ENCODE measurements around the gene AHNAK.

GRCh38 chr11:62449451-62449851, 97.2 kb downstream of the AHNAK start:
- TF ChIP-seq, protein P1, sequence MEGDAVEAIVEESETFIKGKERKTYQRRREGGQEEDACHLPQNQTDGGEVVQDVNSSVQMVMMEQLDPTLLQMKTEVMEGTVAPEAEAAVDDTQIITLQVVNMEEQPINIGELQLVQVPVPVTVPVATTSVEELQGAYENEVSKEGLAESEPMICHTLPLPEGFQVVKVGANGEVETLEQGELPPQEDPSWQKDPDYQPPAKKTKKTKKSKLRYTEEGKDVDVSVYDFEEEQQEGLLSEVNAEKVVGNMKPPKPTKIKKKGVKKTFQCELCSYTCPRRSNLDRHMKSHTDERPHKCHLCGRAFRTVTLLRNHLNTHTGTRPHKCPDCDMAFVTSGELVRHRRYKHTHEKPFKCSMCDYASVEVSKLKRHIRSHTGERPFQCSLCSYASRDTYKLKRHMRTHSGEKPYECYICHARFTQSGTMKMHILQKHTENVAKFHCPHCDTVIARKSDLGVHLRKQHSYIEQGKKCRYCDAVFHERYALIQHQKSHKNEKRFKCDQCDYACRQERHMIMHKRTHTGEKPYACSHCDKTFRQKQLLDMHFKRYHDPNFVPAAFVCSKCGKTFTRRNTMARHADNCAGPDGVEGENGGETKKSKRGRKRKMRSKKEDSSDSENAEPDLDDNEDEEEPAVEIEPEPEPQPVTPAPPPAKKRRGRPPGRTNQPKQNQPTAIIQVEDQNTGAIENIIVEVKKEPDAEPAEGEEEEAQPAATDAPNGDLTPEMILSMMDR (IDR thresholded peaks at IDR 0.05), result no peak
- TF ChIP-seq POLR2A (IDR thresholded peaks at IDR 0.05), result no peak
